Fibroblast of pulmonary artery (primary cell): ENCODE data around the gene CCDC112.

Experiments used
- DNase-seq: peaks from one replicate; pipeline ENCODE4 v3.0.0-alpha.2; 2010; ENCODE audit warnings: low read depth
- H3K4me3 ChIP-seq: replicated peaks from 2 replicates; pipeline ENCODE4 v1.5.1; 2011; ENCODE audit warnings: low read depth, mild to moderate bottlenecking, control low read depth, low read length, moderate library complexity
- CTCF ChIP-seq: IDR thresholded peaks from 2 replicates; pipeline ENCODE4 v1.5.1; 2011; ENCODE audit warnings: mild to moderate bottlenecking, control low read depth, low read length, inconsistent platforms; ENCODE audit errors: missing control alignments

Gene CCDC112

GRCh38 chr5:115304496-115304895, 8.0 kb upstream of the CCDC112 start:
- no peak for DNase-seq
- TF ChIP-seq CTCF: no peak
- H3K4me3 ChIP-seq: no peak overlapping the region

GRCh38 chr5:115298811-115299210, 2.4 kb upstream of the CCDC112 start:
- no peak for TF ChIP-seq CTCF
- DNase-seq: no peak
- no peak overlapping the region for H3K4me3 ChIP-seq

- DNase-seq: peak; percentile 47
- peak overlapping the region; percentile 25 for H3K4me3 ChIP-seq
- TF ChIP-seq CTCF: no peak
Measured at GRCh38 chr5:115297031-115297430, 577 bp upstream of the CCDC112 start.

GRCh38 chr5:115295777-115296123, 704 bp downstream of the CCDC112 start:
- DNase-seq: no peak
- TF ChIP-seq CTCF: no peak
- H3K4me3 ChIP-seq: peak overlapping the region; percentile 70

- no peak for DNase-seq
- H3K4me3 ChIP-seq: no peak overlapping the region
- TF ChIP-seq CTCF: no peak
Measured at GRCh38 chr5:115291397-115291796, 5.1 kb downstream of the CCDC112 start.

GRCh38 chr5:115289104-115289503, 7.3 kb downstream of the CCDC112 start:
- no peak for DNase-seq
- no peak for TF ChIP-seq CTCF
- H3K4me3 ChIP-seq: no peak overlapping the region

- no peak for TF ChIP-seq CTCF
- no peak for DNase-seq
- H3K4me3 ChIP-seq: no peak overlapping the region
Measured at GRCh38 chr5:115284021-115284420, 12.4 kb downstream of the CCDC112 start.
